Measurements from ENCODE around the gene PRSS53. TPM values are rescaled to one million over a fixed set of nuclear protein-coding genes. Genes with fewer than 3 reads are reported as not detected.
A peak's percentile ranks its signal among the peaks of the same experiment; 100 is the strongest.

Gene PRSS53
- total RNA-seq, 1 donor from 2014 or later = 2.2 TPM

GRCh38 chr16:31129568-31130335, 41.0 kb upstream of the PRSS53 start:
- no peak for TF ChIP-seq CTCF (conservative IDR thresholded peaks at IDR 0.05; ENCODE audit: low read depth, low read length)
- H3K4me3 ChIP-seq (ENCODE audit: low read depth, low read length) = no peak overlapping the region
- DNase-seq (ENCODE audit: low read depth) = no peak

- TF ChIP-seq CTCF (conservative IDR thresholded peaks at IDR 0.05; ENCODE audit: low read depth, low read length) = no peak
- no peak for DNase-seq (ENCODE audit: low read depth)
- H3K4me3 ChIP-seq (ENCODE audit: low read depth, low read length) = no peak overlapping the region
Observed at GRCh38 chr16:31128711-31129567, 40.2 kb upstream of the PRSS53 start.

DNA sequence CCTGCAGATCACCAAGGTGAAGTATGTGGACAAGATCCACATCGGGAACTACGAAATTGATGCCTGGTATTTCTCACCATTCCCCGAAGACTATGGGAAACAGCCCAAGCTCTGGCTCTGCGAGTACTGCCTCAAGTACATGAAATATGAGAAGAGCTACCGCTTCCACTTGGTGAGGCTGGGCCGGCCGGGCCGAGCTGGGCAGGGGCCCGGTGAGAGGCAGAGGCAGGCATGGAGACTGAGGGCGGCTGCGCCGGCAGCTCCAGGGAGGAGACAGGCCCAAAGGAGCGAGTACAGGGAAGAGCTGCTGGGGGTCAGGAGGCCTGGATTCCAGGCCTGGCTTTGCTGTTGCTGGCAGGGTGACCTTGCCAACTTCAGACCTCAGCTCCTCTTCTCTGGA, 38.4 kb upstream of the PRSS53 start:
- H3K4me3 ChIP-seq (ENCODE audit: low read depth, low read length) = no peak overlapping the region
- no peak for TF ChIP-seq CTCF (conservative IDR thresholded peaks at IDR 0.05; ENCODE audit: low read depth, low read length)

DNA sequence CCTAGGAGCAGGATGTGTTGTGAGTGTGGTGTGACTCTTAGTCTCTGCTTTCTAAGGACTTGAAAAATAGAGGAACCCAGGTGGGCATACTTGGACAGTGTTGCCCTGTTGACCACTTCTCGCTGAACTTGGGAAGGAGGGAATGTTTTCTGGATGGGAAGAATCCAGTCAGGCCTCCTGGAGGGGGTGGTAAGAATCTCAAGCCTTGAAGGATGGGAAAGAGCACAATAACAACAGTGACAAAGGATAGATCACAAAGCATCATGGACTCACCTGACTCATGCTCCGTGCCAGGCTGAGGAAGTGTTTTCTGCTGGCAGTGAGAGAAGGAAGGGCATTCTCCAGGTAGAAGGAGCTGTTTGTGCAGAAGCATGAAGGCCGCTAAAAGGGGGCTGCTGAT, 37.1 kb upstream of the PRSS53 start:
- DNase-seq (ENCODE audit: low read depth) = no peak
- no peak overlapping the region for H3K4me3 ChIP-seq (ENCODE audit: low read depth, low read length)
- TF ChIP-seq CTCF (conservative IDR thresholded peaks at IDR 0.05; ENCODE audit: low read depth, low read length) = no peak

More for the DNA sequence above, 38.4 kb upstream of the PRSS53 start:
- DNase-seq (ENCODE audit: low read depth) = no peak

DNA sequence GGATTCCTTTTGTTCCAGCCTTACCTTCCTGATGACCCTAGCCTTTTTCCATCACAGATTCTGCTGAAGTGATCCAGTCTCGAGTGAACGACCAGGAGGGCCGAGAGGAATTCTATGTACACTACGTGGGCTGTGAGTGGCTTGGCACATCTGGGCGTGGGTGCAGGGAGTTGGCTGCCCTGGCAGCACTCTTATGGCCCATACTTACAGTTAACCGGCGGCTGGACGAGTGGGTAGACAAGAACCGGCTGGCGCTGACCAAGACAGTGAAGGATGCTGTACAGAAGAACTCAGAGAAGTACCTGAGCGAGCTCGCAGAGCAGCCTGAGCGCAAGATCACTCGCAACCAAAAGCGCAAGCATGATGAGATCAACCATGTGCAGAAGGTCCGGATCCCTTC, 31.4 kb upstream of the PRSS53 start:
- DNase-seq (ENCODE audit: low read depth) = no peak
- TF ChIP-seq CTCF (conservative IDR thresholded peaks at IDR 0.05; ENCODE audit: low read depth, low read length) = no peak
- H3K4me3 ChIP-seq (ENCODE audit: low read depth, low read length) = no peak overlapping the region

DNA sequence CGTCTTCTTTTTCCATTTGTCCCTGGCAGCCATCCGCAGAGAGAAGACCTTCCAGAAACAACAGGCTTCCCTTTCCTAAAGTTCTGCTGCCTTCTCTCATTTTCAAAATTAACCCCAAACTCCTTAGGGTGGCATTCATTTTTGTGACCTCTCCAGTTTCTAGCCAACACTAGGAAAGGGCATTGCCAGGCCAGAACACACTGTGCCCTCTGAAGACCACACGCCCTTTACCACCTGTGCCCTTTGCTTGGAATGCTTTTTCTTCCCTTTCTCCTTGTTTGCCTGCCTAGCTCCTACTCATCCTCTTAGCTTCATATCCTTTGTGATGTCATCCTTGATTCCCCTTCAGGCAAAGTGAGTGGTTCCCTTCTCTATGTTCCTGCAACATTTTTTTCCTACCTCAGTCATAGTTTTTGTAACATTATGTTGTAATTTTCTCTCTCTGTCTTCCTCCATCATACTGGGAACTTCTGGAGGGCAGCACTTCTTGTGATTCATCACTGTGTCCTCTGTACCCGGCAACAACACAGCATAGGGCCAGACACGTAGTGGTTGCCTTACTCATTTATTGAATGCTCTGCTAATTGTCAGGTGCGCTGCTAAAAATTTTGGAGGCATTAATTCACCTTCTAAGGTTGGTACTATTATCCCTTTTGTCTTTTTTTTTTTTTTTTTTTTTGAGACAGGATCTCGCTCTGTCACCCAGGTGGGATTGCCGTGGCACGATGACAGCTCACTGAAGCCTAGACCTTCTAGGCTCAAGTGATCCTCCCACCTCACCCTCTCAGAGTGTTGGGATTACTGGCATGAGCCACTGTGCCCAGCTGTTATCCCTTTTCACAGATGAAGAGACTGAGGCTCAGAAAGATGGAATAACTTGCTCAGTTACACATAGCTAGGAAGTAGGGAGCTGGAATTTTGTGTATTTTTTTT, 29.7 kb upstream of the PRSS53 start:
- DNase-seq (ENCODE audit: low read depth) = no peak
- TF ChIP-seq CTCF (conservative IDR thresholded peaks at IDR 0.05; ENCODE audit: low read depth, low read length) = no peak
- H3K4me3 ChIP-seq (ENCODE audit: low read depth, low read length) = peak overlapping the region; percentile 82

Data from epithelial cell of proximal tubule (primary cell).